ENCODE data around the gene PRKD1. TPM values are rescaled to one million over a fixed set of nuclear protein-coding genes. Genes with fewer than 3 reads are reported as not detected.

The PRKD1 gene
- total RNA-seq, 1 experiment from 2014 or later = 0.36 TPM

DNA sequence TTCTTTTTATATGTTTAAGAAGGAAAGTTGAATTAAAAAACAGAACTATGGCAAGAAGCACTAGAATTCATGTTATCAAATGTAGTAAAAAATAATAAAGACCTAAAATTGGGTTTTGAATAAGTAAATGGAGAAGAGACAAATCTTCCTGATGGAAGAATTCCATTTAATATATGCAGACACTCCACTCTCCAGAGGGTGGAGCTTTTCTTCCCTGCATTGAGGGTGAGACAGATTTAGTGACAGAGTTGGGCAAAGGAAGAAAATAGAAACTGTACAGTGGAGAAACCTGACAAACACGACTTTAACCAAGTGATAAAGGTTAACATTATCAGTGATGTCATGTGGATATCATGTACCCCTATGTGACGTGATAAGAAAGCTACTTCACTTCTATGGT, 217.6 kb downstream of the PRKD1 start:
- no peak overlapping the region for H3K27ac Mint-ChIP-seq (ENCODE audit: unreplicated experiment)
- no peaks in the 10 kb centered on the region for H3K36me3 Mint-ChIP-seq (ENCODE audit: insufficient read depth, unreplicated experiment)
- intact Hi-C loops (cut with micrococcal nuclease; ENCODE audit: unreplicated experiment) = loop anchor here (1.0 to 10.0 kb wide), 3 partner anchors 215 to 295 kb away; partner anchors contain the start of gene PRKD1
- no peak overlapping the region for H3K4me3 Mint-ChIP-seq (ENCODE audit: unreplicated experiment)
- no peaks in the 10 kb centered on the region for H3K9me3 Mint-ChIP-seq (ENCODE audit: unreplicated experiment)
- ChIA-PET POLR2A (no interaction called here), CTCF (no interaction called here)
- Histone ChIP-seq H3K4me1 (no peaks in the 10 kb centered on the region), H3K27me3 (replicated peaks; ENCODE audit: control insufficient read depth, insufficient read depth, low read length) (no peaks in the 10 kb centered on the region), H3K9me3 (no peaks in the 10 kb centered on the region), H3K36me3 (ENCODE audit: control insufficient read depth, insufficient read depth, low read length) (no peaks in the 10 kb centered on the region), H3K4me3 (ENCODE audit: low read depth, low read length) (no peak overlapping the region)
- no peaks in the 10 kb centered on the region for H3K27me3 Mint-ChIP-seq (ENCODE audit: insufficient read depth, unreplicated experiment)
- no TSS peak for BruUV-seq (replicated peaks)
- DNase-seq = no peak
- TF ChIP-seq, protein P1, sequence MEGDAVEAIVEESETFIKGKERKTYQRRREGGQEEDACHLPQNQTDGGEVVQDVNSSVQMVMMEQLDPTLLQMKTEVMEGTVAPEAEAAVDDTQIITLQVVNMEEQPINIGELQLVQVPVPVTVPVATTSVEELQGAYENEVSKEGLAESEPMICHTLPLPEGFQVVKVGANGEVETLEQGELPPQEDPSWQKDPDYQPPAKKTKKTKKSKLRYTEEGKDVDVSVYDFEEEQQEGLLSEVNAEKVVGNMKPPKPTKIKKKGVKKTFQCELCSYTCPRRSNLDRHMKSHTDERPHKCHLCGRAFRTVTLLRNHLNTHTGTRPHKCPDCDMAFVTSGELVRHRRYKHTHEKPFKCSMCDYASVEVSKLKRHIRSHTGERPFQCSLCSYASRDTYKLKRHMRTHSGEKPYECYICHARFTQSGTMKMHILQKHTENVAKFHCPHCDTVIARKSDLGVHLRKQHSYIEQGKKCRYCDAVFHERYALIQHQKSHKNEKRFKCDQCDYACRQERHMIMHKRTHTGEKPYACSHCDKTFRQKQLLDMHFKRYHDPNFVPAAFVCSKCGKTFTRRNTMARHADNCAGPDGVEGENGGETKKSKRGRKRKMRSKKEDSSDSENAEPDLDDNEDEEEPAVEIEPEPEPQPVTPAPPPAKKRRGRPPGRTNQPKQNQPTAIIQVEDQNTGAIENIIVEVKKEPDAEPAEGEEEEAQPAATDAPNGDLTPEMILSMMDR (IDR thresholded peaks at IDR 0.05; ENCODE audit: insufficient read depth in 1 of 2, low read depth in 1 of 2, low read length in 1 of 2, severe bottlenecking in 1 of 2, unreplicated experiment in 1 of 2) = peak in 1 of 2 experiments; percentile 26
- no peaks in the 10 kb centered on the region for H3K4me1 Mint-ChIP-seq (ENCODE audit: low read depth, unreplicated experiment)

DNA sequence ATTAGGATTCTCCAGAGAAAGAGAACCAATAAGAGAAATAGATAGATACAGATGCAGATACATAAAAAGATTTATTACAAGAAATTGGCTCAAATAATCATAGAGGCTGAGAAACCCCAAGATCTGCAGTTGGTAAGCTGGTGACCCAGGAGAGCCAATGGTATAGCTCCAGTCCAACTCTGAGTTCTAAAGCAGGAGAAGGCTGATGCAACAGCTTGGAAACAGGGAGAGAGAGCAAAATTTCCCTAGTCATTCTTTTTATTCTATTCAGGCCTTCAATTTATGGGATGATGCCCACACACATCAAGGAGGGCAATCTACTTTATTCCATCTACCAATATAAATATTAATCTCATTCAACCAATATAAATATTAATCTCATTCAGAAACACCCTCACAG, 218.2 kb downstream of the PRKD1 start:
- no peak for DNase-seq
- ChIA-PET CTCF (no interaction called here), POLR2A (no interaction called here)
- BruUV-seq (replicated peaks) = no TSS peak
- no peaks in the 10 kb centered on the region for H3K36me3 ChIP-seq (ENCODE audit: control insufficient read depth, insufficient read depth, low read length)
- H3K4me1 ChIP-seq = no peaks in the 10 kb centered on the region
- Mint-ChIP-seq H3K36me3 (ENCODE audit: insufficient read depth, unreplicated experiment) (no peaks in the 10 kb centered on the region), H3K27ac (ENCODE audit: unreplicated experiment) (no peak overlapping the region), H3K9me3 (ENCODE audit: unreplicated experiment) (no peaks in the 10 kb centered on the region), H3K4me3 (ENCODE audit: unreplicated experiment) (no peak overlapping the region), H3K27me3 (ENCODE audit: insufficient read depth, unreplicated experiment) (no peaks in the 10 kb centered on the region), H3K4me1 (ENCODE audit: low read depth, unreplicated experiment) (no peaks in the 10 kb centered on the region)
- no peak overlapping the region for H3K4me3 ChIP-seq (ENCODE audit: low read depth, low read length)
- H3K9me3 ChIP-seq = no peaks in the 10 kb centered on the region
- no peaks in the 10 kb centered on the region for H3K27me3 ChIP-seq (replicated peaks; ENCODE audit: control insufficient read depth, insufficient read depth, low read length)
- intact Hi-C loops (cut with micrococcal nuclease; ENCODE audit: unreplicated experiment) = no loop called here
- TF ChIP-seq, protein P1 (IDR thresholded peaks at IDR 0.05; ENCODE audit: insufficient read depth in 1 of 2, low read depth in 1 of 2, low read length in 1 of 2, severe bottlenecking in 1 of 2, unreplicated experiment in 1 of 2) = no peak

DNA sequence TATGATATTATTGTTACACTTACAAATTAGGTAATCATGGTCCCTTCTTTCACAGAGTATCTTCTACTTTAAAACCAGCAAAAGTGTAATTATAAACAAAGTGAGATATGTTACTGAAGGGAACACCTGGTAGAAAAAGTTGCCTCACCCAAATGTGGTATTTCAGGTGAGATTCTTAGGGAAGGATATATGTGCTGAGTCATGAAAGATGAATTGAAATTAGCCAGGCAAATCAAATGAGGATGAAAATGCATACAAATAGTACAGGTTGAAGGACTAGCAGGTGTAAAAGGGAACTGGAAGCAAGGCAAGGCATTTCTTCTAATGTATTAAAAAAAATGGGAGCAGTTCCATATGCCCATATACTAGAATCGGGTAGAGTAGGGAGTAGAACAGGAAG, 220.9 kb downstream of the PRKD1 start:
- no peaks in the 10 kb centered on the region for H3K9me3 Mint-ChIP-seq (ENCODE audit: unreplicated experiment)
- no TSS peak for BruUV-seq (replicated peaks)
- no peaks in the 10 kb centered on the region for H3K36me3 Mint-ChIP-seq (ENCODE audit: insufficient read depth, unreplicated experiment)

More for the DNA sequence above, 220.9 kb downstream of the PRKD1 start:
- Mint-ChIP-seq H3K27ac (ENCODE audit: unreplicated experiment) (no peak overlapping the region), H3K4me1 (ENCODE audit: low read depth, unreplicated experiment) (no peaks in the 10 kb centered on the region), H3K27me3 (ENCODE audit: insufficient read depth, unreplicated experiment) (peaks cover 6% of the 10 kb centered on the region), H3K4me3 (ENCODE audit: unreplicated experiment) (no peak overlapping the region)
- POLR2A ChIA-PET = no interaction called here
- Histone ChIP-seq H3K4me3 (ENCODE audit: low read depth, low read length) (no peak overlapping the region), H3K9me3 (no peaks in the 10 kb centered on the region), H3K27me3 (replicated peaks; ENCODE audit: control insufficient read depth, insufficient read depth, low read length) (no peaks in the 10 kb centered on the region), H3K36me3 (ENCODE audit: control insufficient read depth, insufficient read depth, low read length) (no peaks in the 10 kb centered on the region), H3K4me1 (no peaks in the 10 kb centered on the region)
- no peak for DNase-seq
- TF ChIP-seq, protein P1 (IDR thresholded peaks at IDR 0.05; ENCODE audit: insufficient read depth in 1 of 2, low read depth in 1 of 2, low read length in 1 of 2, severe bottlenecking in 1 of 2, unreplicated experiment in 1 of 2) = no peak
- CTCF ChIA-PET = no interaction called here
- intact Hi-C loops (cut with micrococcal nuclease; ENCODE audit: unreplicated experiment) = no loop called here
